Measurements from ENCODE around the gene ZSWIM6. TPM values are rescaled to one million over a fixed set of nuclear protein-coding genes. Genes with fewer than 3 reads are reported as not detected.
A peak's percentile ranks its signal among the peaks of the same experiment; 100 is the strongest.

Gene ZSWIM6
- total and polyA plus RNA-seq, 4 donors, result 5.9 to 21.6 (median 13.3) TPM

DNA sequence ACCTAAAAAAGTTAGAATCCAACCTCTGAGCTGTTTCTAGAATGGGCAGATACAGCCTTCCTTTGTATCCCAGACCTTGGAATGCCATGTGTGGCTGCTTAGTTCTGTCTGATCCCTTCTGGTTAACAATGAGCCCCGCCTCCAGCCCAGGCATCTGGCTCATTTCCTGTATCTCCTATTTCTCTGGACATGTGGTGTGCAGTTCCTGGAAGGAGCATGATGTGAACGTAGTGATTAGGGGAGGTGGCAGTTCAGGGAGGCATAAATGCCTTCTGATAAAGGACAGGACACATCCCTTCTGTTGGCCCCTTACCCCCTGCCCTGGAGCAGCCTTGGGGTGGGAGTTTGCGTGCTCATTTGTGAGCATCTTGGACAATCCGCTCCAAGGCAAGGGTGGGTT, 243.0 kb downstream of the ZSWIM6 start:
- H3K9ac ChIP-seq (ENCODE audit: insufficient read depth in 1 of 2, low read length in 2 of 2), result no peak overlapping the region
- peak; percentile 68 to 80 (median 69) for DNase-seq
- WGBS, 2 donors, result 71 to 75% methylated on average over 4 of the region's 4 CpGs
- ATAC-seq (ENCODE audit: insufficient read depth, low FRiP score), result no peak
- no peaks in the 10 kb centered on the region for H3K27me3 ChIP-seq (ENCODE audit: control insufficient read depth in 3 of 3, insufficient read depth in 3 of 3, low read length in 2 of 3)
- H3K27ac ChIP-seq (ENCODE audit: low read depth in 1 of 2, low read length in 1 of 2), result no peak overlapping the region
- H3K4me1 ChIP-seq (ENCODE audit: control insufficient read depth in 5 of 5, insufficient read depth in 5 of 5, low read length in 5 of 5), result peaks cover 0 to 10% (median 0%) of the 10 kb centered on the region in 5 donors
- H3K9me3 ChIP-seq (ENCODE audit: control insufficient read depth in 4 of 4, insufficient read depth in 3 of 4, low read length in 3 of 4), result no peaks in the 10 kb centered on the region
- no peaks in the 10 kb centered on the region for H3K36me3 ChIP-seq (ENCODE audit: control insufficient read depth in 4 of 4, insufficient read depth in 4 of 4, low read length in 4 of 4)
- TF ChIP-seq, protein P1, sequence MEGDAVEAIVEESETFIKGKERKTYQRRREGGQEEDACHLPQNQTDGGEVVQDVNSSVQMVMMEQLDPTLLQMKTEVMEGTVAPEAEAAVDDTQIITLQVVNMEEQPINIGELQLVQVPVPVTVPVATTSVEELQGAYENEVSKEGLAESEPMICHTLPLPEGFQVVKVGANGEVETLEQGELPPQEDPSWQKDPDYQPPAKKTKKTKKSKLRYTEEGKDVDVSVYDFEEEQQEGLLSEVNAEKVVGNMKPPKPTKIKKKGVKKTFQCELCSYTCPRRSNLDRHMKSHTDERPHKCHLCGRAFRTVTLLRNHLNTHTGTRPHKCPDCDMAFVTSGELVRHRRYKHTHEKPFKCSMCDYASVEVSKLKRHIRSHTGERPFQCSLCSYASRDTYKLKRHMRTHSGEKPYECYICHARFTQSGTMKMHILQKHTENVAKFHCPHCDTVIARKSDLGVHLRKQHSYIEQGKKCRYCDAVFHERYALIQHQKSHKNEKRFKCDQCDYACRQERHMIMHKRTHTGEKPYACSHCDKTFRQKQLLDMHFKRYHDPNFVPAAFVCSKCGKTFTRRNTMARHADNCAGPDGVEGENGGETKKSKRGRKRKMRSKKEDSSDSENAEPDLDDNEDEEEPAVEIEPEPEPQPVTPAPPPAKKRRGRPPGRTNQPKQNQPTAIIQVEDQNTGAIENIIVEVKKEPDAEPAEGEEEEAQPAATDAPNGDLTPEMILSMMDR (IDR thresholded peaks at IDR 0.05; ENCODE audit: control extremely low read depth, extremely low read depth), result no peak
- no peak overlapping the region for H3K4me3 ChIP-seq

DNA sequence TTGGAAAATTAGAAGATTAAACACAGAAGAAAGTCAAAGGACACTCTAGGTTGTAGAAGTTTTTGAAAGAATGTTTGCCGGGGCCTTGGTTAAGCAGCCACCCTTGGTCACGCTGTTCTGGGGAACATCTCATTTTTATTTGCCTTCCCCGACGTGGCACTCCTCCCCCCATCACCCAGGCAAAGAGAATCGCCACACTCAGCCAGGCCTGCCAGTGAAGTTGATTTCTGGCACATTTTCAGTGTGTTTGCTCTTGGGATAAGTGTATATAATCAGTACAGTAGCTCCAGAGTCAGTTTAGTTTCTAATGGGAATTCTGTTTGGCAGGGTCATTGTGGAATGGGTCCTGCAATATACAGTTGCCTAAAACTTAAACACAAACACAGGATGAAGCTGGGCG, 243.5 kb downstream of the ZSWIM6 start:
- Histone ChIP-seq H3K4me3 (no peak overlapping the region), H3K4me1 (ENCODE audit: control insufficient read depth in 5 of 5, insufficient read depth in 5 of 5, low read length in 5 of 5) (peaks cover 0 to 10% (median 0%) of the 10 kb centered on the region in 5 donors), H3K27me3 (ENCODE audit: control insufficient read depth in 3 of 3, insufficient read depth in 3 of 3, low read length in 2 of 3) (no peaks in the 10 kb centered on the region), H3K27ac (ENCODE audit: low read depth in 1 of 2, low read length in 1 of 2) (no peak overlapping the region), H3K9me3 (ENCODE audit: control insufficient read depth in 4 of 4, insufficient read depth in 3 of 4, low read length in 3 of 4) (no peaks in the 10 kb centered on the region), H3K36me3 (ENCODE audit: control insufficient read depth in 4 of 4, insufficient read depth in 4 of 4, low read length in 4 of 4) (no peaks in the 10 kb centered on the region), H3K9ac (ENCODE audit: insufficient read depth in 1 of 2, low read length in 2 of 2) (no peak overlapping the region)
- ATAC-seq (ENCODE audit: insufficient read depth, low FRiP score) (no peak), DNase-seq (peak in 1 of 3 donors; percentile 13)
- WGBS, 2 donors, result 82 to 88% methylated on average over 6 of the region's 6 CpGs
- TF ChIP-seq, protein P1 (IDR thresholded peaks at IDR 0.05; ENCODE audit: control extremely low read depth, extremely low read depth), result no peak

DNA sequence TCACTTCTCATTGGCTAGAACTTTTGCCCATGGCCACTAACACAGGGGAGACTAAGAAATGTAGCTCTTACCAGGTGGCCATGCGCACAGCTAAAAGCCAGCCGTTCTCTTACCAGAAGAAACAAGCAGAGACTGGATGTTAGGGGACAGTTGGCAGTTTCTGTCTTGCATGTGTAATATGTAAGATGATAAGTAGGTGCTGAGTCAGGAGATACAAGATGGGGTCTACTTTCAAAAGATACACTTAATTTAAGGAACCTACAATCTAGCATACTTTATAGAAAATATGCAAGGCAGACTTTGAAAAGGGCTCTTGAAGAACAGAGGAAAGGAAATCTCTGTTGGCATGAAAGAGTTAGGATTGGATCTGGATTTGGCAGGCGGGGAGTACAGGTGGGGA, 244.5 kb downstream of the ZSWIM6 start:
- TF ChIP-seq, protein P1 (IDR thresholded peaks at IDR 0.05; ENCODE audit: control extremely low read depth, extremely low read depth), result no peak
- ATAC-seq (ENCODE audit: insufficient read depth, low FRiP score), result no peak
- WGBS, 2 donors, result 95 to 96% methylated on average over 3 of the region's 3 CpGs

More for the DNA sequence above, 244.5 kb downstream of the ZSWIM6 start:
- Histone ChIP-seq H3K27me3 (ENCODE audit: control insufficient read depth in 3 of 3, insufficient read depth in 3 of 3, low read length in 2 of 3) (no peaks in the 10 kb centered on the region), H3K9ac (ENCODE audit: insufficient read depth in 1 of 2, low read length in 2 of 2) (no peak overlapping the region), H3K9me3 (ENCODE audit: control insufficient read depth in 4 of 4, insufficient read depth in 3 of 4, low read length in 3 of 4) (no peaks in the 10 kb centered on the region), H3K4me1 (ENCODE audit: control insufficient read depth in 5 of 5, insufficient read depth in 5 of 5, low read length in 5 of 5) (peaks cover 0 to 10% (median 0%) of the 10 kb centered on the region in 5 donors), H3K36me3 (ENCODE audit: control insufficient read depth in 4 of 4, insufficient read depth in 4 of 4, low read length in 4 of 4) (no peaks in the 10 kb centered on the region), H3K27ac (ENCODE audit: low read depth in 1 of 2, low read length in 1 of 2) (no peak overlapping the region), H3K4me3 (no peak overlapping the region)
- DNase-seq, result no peak

Measured in lung (tissue), 12 donors.